Left ventricle myocardium inferior (tissue), 1 donor: ENCODE measurements around the gene NFIL3. TPM values are rescaled to one million over a fixed set of nuclear protein-coding genes. Genes with fewer than 3 reads are reported as not detected.

Source experiments
- DNase-seq: peaks from one replicate; pipeline ENCODE4 v3.0.0-alpha.2; 2020
- H3K27ac ChIP-seq: fragments of 200-600 bp; replicated peaks from 2 replicates; pipeline ENCODE4 v1.8.0; 2021
- H3K27me3 ChIP-seq: fragments of 200-600 bp; 2 replicates; pipeline ENCODE4 v1.8.0; 2021; ENCODE audit warnings: low read depth
- H3K36me3 ChIP-seq: fragments of 200-600 bp; 2 replicates; pipeline ENCODE4 v1.8.0; 2021
- H3K4me1 ChIP-seq: fragments of 200-600 bp; 2 replicates; pipeline ENCODE4 v1.8.0; 2021
- H3K4me3 ChIP-seq: fragments of 200-600 bp; 2 replicates; pipeline ENCODE4 v1.8.0; 2021; ENCODE audit warnings: mild to moderate bottlenecking, moderate library complexity
- H3K9me3 ChIP-seq: fragments of 200-600 bp; replicated peaks from 2 replicates; pipeline ENCODE4 v1.8.0; 2021
- intact Hi-C: fragments of 100-400 bp; cut with micrococcal nuclease; formaldehyde crosslinking; loops from one replicate; pipeline ENCODE4 v1.11.0; 2022
- total RNA-seq: library from RNA; stranded (reverse); fragmentation: NEBNext Ultra II Directional; extraction: Animal tissue kit (Norgen Biotek cat#: 25700); gene quantifications from one replicate; pipeline ENCODE4 v1.2.1, GENCODE V29; 2021
- TF ChIP-seq, protein P1 (sequence below): fragments of 200-600 bp; IDR thresholded peaks from 2 replicates; pipeline ENCODE4 v1.8.0; 2021; ENCODE audit warnings: antibody characterized with exemption, mild to moderate bottlenecking, borderline replicate concordance
- donor health status: DM: no; HTN: yes; CAD: no; lungs with severe emphysema.

Gene NFIL3
- total RNA-seq, 1 donor from 2014 or later, result 25.6 TPM

DNA sequence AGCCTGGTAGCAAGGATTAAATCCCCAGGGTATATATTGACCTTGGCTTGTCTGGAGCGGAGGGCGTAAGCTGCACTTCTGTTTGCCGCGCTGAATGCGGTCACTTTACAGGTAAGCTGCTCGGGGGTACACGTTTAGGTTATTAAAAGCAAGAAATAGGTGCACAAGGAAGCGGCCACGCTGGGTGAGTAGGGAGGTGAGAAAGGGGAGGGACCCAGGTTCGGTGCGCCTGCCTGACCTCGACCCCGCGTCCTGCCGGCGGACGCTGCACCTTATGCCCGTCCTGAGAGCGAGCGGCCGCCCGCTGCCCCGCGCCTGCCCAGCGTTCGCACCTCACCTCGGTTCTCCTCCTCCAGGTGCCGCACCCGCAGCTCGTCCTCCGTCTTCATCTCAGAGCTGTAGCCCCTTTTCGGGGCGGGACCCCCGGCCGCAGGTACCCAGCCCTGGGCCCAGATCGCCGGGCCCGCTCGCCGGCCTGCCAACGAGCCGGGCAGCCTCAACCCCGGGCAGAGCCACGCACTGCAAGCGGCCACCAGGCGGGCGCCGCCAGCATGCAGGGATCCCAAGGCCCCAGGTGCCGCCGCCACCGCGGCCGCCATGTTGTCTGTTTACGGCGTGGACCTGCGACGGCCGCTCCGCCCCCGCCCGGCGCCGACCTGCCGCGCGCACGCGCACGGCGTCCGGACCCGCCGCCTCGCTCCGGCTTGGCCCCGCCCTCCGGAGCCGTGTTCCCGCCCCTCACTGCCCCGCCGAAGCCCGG lies 62.2 kb downstream of the NFIL3 start, which contains the start of gene AUH:
TSS of gene AUH (minus strand) at position 628 of the 760 bp plus-strand sequence. CDS start at position 599, 29 bp downstream.
- H3K27ac ChIP-seq, result peak within 1 kb of the TSS; percentile 92
- TF ChIP-seq, protein P1, sequence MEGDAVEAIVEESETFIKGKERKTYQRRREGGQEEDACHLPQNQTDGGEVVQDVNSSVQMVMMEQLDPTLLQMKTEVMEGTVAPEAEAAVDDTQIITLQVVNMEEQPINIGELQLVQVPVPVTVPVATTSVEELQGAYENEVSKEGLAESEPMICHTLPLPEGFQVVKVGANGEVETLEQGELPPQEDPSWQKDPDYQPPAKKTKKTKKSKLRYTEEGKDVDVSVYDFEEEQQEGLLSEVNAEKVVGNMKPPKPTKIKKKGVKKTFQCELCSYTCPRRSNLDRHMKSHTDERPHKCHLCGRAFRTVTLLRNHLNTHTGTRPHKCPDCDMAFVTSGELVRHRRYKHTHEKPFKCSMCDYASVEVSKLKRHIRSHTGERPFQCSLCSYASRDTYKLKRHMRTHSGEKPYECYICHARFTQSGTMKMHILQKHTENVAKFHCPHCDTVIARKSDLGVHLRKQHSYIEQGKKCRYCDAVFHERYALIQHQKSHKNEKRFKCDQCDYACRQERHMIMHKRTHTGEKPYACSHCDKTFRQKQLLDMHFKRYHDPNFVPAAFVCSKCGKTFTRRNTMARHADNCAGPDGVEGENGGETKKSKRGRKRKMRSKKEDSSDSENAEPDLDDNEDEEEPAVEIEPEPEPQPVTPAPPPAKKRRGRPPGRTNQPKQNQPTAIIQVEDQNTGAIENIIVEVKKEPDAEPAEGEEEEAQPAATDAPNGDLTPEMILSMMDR, result no peak
- H3K27me3 ChIP-seq, result no peaks in the 10 kb centered on the region
- peak; percentile 87 for DNase-seq
- peak within 1 kb of the TSS; percentile 95 for H3K4me3 ChIP-seq
- peaks cover 6% of the 10 kb centered on the region for H3K36me3 ChIP-seq
- intact Hi-C loops, result no loop called here
- peaks cover 57% of the 10 kb centered on the region for H3K4me1 ChIP-seq
- no peaks in the 10 kb centered on the region for H3K9me3 ChIP-seq

DNA sequence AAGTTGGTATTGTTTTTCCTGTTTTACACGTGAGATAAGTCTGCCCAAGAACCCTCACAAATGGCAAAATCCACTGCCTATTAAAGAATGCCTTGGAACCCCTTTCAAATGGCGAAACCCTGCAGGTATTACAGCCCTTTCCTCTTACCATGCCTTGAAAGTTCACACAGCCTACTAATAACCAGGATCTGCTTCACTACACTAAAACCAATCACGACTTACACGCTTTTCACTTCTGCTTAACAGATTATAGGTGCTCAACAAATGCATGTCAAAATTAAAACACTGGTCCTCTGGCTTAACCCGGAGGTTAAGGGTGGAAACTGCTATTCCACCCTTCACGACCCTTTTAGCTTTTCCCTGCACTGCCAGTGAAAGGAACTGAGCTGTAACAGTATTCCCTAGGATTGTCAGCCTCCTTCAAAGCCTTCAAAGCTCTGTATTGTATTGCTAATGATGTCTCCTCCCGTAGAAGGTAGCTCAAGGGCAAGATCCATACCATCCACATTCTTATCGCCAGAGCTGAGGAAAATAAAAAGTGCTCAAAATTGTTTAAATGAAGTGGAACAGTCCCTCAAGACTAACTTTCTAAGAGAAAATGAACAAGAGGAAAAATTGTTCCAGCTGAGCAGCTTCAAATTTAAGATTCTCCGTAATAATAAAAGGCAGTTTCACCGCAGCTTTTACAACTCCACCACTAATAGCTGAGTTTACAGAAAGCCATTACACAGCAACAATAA lies 62.9 kb downstream of the NFIL3 start:
- no peak for DNase-seq
- Histone ChIP-seq H3K9me3 (no peaks in the 10 kb centered on the region), H3K27ac (peak overlapping the region; percentile 92), H3K36me3 (peaks cover 9% of the 10 kb centered on the region), H3K4me3 (peak overlapping the region; percentile 95), H3K4me1 (peaks cover 57% of the 10 kb centered on the region), H3K27me3 (no peaks in the 10 kb centered on the region)
- intact Hi-C loops, result no loop called here
- TF ChIP-seq, protein P1, result no peak

DNA sequence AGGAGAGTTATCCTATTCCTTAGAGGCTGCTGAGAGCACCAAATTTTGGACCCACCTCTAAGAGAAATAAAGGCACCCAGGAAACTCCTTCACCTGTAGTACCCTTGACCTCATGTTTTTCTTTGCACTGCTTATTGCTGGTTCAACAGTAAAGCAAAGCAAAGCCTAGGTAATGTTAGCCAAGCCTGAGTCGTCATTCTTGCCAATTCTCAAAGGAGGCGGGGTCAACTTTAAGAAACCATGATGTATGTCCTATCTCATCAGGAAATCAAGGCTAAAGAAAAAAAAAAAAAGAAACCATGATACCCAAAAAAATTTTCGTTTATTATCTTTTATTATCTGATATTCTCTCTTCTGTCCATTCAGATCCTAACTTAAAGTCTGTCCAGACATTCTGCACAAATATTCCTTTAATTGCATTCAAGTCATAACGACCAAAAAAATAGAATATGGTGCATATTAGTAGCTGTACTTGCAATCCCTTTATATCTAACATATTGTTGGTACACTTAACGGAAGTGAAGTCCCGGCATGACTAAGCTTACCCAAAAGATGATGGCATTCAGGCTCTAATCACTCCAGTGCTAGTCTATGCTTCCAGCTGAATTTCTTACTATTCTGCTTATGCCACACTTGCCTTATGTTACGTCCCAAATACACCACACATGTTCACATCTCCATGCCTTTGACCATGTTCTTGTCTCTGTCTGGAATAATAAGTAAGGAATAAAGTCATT lies 63.7 kb downstream of the NFIL3 start:
- Histone ChIP-seq H3K36me3 (peaks cover 16% of the 10 kb centered on the region), H3K27ac (peak overlapping the region; percentile 92), H3K9me3 (no peaks in the 10 kb centered on the region), H3K4me1 (peaks cover 57% of the 10 kb centered on the region), H3K4me3 (peak overlapping the region; percentile 95), H3K27me3 (no peaks in the 10 kb centered on the region)
- TF ChIP-seq, protein P1, result no peak
- intact Hi-C loops, result no loop called here
- DNase-seq, result no peak

GRCh38 chr9:91359083-91359482 lies 64.5 kb downstream of the NFIL3 start:
- intact Hi-C loops, result no loop called here
- no peaks in the 10 kb centered on the region for H3K27me3 ChIP-seq
- peaks cover 24% of the 10 kb centered on the region for H3K36me3 ChIP-seq
- H3K27ac ChIP-seq, result no peak overlapping the region
- peaks cover 57% of the 10 kb centered on the region for H3K4me1 ChIP-seq
- DNase-seq, result no peak
- TF ChIP-seq, protein P1, result no peak
- H3K9me3 ChIP-seq, result no peaks in the 10 kb centered on the region
- H3K4me3 ChIP-seq, result no peak overlapping the region

Other genes with a start within 250 kb of the NFIL3 start
- gene AUH, start 61.9 kb downstream of the NFIL3 start, total RNA-seq, result 44.1 TPM